ENCODE results near the gene APC.
A peak's percentile ranks its signal among the peaks of the same experiment; 100 is the strongest.
"Not testable (repeated sequence)": the region's sequence is repeated elsewhere in the genome, so short reads cannot be mapped to it uniquely, and the experiment has no call there.

APC gene

GRCh38 chr5:112860929-112861637, 123.4 kb downstream of the APC start, which contains the start of gene SRP19:
Gene SRP19, plus strand, starts transcription at chr5:112861287. Its CDS starts 90 bp downstream, at chr5:112861377.
- DNase-seq: peak; percentile 85

DNA sequence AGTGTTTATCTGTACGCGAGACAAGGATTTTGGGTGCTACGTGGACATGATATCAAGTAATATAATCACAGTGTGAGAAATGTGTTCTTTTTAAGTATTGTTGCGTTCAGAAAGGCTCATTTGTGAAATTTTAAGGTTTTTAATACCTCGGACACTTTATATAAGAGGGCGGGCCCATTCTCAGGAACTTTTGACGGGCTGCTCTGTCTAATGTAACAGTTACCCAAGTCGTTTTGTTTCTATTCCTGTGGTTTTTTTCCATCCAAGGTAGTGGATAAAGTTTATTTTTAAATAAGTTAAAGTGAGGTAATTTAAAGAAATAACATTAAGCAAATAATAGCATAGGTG, 123.9 kb downstream of the APC start:
- DNase-seq: no peak

DNA sequence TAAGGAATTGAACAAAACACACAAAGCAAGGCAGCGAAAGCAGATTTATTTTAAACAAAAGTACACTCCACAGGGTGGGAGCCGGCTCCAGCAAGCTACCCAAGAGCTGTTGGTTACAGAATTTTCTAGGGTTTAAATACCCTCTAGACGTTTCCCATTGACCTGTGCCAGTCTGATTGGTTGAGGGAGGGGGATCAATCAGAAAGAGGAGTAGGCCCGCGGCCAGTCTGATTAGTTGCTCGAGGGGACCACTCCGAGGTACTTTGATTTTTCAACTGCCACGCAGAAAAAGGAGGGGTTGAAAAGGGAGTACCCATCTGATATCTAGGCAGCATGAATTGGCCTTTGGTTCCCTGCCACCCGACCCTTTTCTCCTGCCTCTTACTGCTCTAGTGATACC, 124.4 kb downstream of the APC start:
- DNase-seq: no peak

- DNase-seq: no peak
Measured at GRCh38 chr5:112863549-112863948, 125.9 kb downstream of the APC start.

DNA sequence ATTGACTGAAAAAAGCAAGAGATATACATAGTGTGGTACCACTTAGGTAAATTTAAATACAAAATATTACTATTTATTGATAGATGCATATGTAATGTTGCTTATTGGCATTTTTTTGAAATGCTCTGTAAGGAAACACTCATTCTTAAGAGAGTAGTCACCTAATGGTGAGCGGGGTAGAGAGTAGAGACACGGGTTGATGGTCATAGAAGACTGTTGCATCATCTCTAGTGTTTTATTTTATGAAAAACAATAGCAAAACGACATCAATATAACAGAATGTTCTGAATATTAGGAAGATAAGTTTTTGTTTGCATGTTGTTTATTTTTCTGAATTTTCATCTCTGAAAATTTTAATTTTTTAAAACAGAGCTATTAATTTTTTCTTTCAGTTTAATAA, 127.4 kb downstream of the APC start:
- DNase-seq: no peak

DNA sequence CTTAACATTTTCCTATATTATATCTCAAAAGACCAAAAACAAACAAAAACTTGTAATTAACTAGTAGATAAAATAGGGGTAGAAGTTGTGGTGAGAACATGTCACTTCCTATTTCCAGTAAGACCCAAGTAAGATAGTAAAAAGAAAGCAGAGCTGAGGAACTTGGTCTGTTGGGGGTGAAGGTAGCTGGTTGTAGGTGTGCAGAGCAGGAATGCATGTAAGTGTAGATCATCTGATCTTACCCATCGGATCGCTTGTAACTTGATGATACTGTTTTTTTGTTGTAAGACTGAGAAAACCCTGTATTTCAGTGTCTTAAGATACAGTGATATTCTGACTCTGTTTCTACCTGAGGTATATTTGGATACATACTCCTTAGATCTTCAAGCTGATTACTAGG, 129.1 kb downstream of the APC start:
- no peak for DNase-seq

DNA sequence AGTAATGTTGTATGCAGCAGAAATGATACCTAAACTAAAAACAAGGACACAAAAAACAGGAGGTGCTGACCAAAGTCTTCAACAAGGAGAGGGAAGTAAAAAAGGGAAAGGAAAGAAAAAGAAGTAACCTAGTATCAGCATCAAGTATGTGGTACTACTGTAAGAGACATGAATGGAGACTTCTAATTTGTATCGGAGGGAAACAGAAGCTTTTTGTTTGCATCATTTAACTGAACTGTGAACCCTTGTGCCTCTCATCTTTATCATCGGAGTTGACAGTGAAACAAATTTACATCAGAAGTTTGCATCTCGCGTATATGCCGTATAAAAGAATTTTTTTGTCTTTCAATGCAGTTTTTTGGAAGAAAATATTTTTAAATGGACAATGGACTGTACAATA, 129.7 kb downstream of the APC start:
- DNase-seq: no peak

- DNase-seq: no peak
Measured at GRCh38 chr5:112869948-112870347, 132.3 kb downstream of the APC start.

DNA sequence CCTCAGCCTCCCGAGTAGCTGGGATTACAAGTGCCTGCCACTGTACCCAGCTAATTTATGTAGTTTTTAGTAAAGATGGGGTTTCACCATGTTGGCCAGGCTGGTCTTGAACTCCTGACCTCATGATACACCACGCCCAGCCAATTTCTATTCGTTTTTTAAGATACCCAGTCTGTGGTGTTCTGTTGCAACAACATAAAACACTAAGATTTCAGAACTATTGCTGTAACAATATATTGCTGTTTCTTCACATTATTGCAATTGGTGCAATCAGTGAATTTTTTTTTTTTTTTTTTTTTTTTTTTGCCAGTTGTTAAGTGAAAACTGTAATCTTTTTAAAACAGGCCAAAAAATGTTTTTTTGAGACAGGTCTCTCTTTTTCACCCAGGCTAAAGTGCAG, 133.3 kb downstream of the APC start:
- DNase-seq: no peak

DNA sequence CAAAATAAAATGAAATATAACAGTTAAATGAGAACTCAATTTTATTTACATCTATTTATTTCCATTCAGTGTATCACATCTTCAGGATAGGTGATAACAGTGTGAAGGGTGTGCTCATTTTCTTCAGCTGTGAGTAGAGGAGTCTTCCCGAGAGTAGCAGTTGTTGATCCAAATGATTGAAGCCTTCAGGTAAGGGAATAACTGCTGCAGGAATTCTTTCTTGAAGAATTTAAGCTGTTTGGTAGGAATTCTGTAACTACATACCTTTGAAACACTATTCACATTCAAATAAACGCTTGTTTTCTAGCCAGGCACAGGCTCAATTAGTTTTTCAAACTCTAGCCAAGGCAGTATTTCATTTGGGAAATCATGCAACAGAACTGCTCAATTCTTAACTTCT, 138.7 kb downstream of the APC start:
- DNase-seq: no peak

DNA sequence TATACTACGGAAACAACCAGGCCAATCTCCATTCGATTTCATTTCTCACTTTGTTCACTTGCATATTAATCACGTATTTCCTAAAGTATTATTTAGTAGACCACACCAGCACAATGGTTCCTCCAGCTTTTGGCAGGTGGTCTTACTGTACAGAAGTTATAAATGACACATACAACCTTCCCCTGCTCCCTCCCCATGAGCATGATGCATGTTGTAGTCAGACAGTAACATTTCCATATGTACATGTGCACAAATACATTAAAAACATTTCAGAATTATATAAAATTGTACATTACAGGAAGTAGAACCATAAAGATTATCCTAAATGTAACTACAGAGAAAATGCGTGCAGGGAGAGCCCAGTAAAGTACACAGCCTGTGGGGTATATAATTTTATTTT, 140.4 kb downstream of the APC start:
- no peak for DNase-seq

- DNase-seq: no peak
Measured at GRCh38 chr5:112878760-112879159, 141.1 kb downstream of the APC start.

- no peak for DNase-seq
Measured at GRCh38 chr5:112880219-112880964, 142.7 kb downstream of the APC start.

DNA sequence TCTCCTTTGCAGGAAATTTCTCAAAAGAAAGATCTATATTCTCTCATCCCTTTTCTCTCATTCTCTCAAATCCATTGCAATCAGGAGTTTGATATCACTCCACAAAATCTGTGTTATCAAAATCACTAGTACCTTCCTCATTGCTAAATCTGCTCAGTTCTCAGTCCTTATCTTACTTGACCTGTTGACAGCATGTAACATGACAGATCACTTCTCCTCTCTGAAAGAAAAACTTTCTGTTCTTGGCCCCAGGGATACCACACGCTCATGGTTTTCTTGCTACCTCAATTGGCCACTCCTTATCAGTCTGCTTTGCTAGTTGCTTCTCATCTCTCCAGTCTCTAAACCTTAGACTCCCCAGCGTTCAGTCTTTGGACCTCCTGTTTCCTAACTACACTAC, 145.5 kb downstream of the APC start:
- no peak for DNase-seq

GRCh38 chr5:112885001-112885400, 147.3 kb downstream of the APC start:
- no peak for DNase-seq

GRCh38 chr5:112886975-112887374, 149.3 kb downstream of the APC start:
- DNase-seq: no peak

GRCh38 chr5:112892066-112892465, 154.4 kb downstream of the APC start:
- DNase-seq: not testable (repeated sequence)

- DNase-seq: no peak
Measured at GRCh38 chr5:112892776-112893175, 155.1 kb downstream of the APC start.

DNA sequence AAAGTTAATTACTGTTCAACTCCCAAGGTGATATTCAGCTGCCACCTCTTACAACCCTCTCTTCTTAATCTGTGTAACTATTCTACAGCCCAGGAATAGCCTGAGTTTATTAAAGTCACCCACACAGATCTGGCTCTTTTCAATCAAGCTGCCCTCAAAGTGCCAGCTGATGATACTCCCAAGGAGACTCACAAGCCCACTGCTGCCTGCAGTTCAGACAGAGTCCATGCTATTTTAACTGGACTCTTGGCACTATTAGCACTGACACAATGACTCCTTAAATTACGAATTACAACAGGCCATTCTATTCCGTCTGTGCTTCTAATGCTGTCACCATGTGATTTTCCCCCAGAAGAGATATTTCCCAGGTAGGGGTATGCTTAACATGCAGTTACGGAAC, 158.0 kb downstream of the APC start:
- no peak for DNase-seq

All from activated CD4-positive, CD25-positive, alpha-beta regulatory T cell treated with anti-CD3 and anti-CD28 coated beads, Interleukin-2, amount 50 U/mL, for 72 hours (primary cell).